CD1c-positive myeloid dendritic cell (primary cell): ENCODE data around the gene TMEM161A.
"Not testable (repeated sequence)": the region's sequence is repeated elsewhere in the genome, so short reads cannot be mapped to it uniquely, and the experiment has no call there.

Source experiments
- DNase-seq: peaks from one replicate; pipeline ENCODE4 v3.0.0-alpha.2; 2016; ENCODE audit errors: extremely low spot score

The TMEM161A gene

DNA sequence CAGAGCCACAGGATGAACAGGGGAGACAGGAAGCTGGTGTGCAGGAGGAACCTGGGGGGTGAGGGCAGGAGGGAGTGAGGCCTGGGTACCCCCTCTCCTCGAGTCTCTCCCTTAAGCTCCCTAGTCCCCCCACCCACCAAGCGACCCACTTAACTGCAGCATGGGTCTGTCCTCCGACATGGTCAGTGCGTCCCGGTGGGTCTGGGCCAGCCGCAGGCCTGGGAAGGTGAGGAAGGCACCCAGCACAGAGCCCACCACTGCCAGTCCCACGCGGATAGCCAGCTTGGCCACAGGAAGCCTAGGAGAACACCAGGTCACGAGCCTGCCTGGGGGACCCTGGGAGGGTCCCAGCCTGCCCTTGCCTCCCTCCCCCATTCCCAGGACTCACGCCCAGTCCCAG, 16.9 kb downstream of the TMEM161A start:
- DNase-seq, result no peak

DNA sequence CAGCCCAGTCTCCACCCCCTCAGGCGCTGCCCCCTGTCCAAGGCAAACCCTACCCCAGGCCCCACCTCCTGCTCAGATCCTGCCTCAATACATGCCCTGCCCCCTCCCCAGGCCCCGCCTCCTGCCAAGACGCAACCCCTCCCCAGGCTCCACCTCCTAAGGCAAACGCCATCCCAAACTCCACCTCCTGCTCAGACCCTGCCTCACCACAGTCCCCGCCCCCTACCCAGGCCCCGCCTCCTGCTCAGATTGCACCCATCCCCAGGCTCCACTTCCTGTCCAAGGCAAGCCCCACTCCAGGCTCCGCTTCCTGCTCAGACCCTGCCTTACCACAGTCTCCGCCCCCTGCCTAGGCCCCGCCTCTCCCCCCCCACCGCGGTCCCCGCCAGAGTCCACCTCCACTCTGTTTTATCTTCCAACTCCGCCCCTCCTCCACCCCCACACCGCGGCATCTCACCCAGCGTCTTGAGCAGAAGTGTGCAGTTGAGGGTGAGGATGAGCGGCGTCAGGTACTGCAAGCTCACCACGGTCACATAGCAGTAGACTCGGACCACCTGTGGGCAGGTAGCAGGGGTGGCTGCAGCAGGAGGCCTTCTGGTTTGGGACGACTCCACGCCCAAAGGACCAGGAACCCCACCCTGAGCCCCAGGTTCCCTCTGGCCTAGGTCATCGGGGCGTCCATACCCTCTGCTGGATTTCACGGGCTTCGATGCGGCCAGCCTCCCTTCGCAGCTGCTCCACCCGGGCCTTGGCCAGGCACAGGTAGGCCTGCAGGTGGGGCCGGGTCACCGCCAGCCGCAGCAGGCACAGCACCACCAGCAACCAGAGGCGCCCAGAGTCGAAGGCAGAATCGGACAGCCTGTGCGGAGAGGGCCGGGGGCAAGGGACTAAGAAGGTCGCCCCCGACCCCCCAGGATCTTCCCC, 17.7 kb downstream of the TMEM161A start:
- no peak for DNase-seq

- no peak for DNase-seq
Observed at GRCh38 chr19:19119325-19120237, 18.7 kb downstream of the TMEM161A start.

GRCh38 chr19:19115954-19116353, 22.3 kb downstream of the TMEM161A start:
- DNase-seq, result peak; percentile 37

- DNase-seq, result no peak
Observed at GRCh38 chr19:19113040-19113626, 25.1 kb downstream of the TMEM161A start.

DNA sequence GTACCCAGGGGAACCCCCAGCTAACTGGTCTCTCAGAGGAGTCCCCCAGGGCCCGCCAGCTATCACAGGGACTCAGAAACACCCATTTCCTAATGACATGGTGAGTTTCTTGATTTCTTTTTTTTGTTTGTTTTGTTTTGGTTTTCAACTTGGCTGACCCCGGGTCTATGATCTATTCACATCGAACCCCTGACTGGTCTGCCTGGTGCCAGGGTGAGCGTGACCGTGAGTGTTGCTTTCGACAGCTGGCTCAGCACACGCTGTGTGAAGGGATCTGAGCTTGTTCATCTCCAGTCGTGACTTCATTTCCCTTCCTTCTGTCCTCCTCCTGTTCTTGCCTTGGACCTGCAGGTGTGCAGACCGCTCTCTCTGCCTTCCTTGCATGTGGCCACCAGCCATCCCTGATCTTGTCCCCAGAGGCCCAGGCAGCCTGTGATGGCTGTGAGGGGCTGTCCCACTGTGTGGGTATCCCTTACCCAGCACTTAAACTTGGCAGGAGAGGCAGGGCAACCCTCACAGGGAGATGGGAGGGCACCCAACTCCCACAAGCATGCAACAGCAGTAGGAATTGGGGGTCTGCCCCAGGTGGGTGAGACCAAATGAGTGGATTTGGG, 26.2 kb downstream of the TMEM161A start:
- no peak for DNase-seq

DNA sequence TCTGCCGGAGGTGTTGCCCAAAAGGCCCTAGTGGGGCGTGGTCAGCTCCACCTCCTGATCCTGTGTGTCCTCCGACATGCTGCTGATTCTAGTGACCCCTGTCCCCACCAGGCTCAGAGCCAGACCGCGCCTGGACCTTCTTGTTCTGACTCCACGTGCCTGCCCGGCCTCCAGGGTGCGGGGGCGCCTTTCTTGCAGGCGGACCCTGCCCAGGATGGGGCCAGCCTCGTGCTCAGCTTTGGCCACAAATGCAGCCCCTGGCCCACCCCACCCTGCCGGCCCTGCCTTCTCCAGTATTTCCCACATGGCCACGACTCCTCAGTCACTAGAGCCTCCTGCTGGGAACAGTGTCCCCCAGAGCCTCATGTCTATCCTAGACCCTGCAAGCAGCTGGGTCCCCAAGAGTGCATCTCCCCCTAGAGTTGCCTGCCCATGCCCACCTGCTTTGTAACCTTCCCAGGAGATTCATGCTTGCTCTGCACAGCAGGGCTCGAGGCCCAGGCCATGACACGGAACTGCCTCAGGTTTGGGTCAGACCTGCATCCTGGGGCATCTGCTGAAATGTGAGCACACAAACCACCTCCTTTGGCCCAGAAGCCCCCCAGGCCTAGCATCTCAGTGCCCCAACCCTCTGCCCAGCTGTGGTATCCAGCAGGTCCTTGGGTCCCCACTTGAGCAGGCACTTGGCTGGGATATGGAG, 27.0 kb downstream of the TMEM161A start:
- no peak for DNase-seq

DNA sequence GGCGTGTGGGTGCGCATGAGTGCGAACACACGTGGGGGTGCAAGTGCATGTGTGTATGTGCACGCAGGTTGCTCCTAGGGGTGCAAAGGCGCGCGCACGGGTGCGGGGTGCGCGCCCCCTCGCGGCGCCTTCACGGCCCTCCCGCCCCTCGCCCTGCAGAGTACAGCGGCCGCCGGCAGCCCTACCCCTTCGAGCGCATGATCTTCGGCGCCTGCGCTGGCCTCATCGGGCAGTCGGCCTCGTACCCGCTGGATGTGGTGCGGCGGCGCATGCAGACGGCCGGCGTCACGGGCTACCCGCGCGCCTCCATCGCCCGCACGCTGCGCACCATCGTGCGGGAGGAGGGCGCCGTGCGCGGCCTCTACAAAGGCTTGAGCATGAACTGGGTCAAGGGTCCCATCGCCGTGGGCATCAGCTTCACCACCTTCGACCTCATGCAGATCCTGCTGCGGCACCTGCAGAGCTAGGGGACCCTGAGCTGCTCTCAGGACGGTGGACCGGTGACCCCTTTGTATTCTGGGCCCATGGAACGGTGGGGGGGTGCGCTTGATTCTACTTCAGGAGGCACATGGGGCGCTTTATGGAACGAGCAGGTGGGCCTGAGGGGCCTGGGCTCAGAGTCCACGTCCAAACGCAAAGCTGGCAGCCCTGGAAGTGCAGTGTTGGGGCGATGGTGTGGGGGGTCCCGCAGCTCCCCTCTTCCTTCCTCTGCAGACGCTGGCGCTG, 27.7 kb downstream of the TMEM161A start:
- DNase-seq, result peak; percentile 1

GRCh38 chr19:19109601-19110000, 28.7 kb downstream of the TMEM161A start:
- no peak for DNase-seq

GRCh38 chr19:19107654-19108053, 30.6 kb downstream of the TMEM161A start:
- DNase-seq, result no peak

- not testable (repeated sequence) for DNase-seq
Observed at GRCh38 chr19:19106938-19107337, 31.3 kb downstream of the TMEM161A start.

- DNase-seq, result no peak
Observed at GRCh38 chr19:19106056-19106551, 32.2 kb downstream of the TMEM161A start.

- DNase-seq, result no peak
Observed at GRCh38 chr19:19105365-19106055, 32.8 kb downstream of the TMEM161A start.

DNA sequence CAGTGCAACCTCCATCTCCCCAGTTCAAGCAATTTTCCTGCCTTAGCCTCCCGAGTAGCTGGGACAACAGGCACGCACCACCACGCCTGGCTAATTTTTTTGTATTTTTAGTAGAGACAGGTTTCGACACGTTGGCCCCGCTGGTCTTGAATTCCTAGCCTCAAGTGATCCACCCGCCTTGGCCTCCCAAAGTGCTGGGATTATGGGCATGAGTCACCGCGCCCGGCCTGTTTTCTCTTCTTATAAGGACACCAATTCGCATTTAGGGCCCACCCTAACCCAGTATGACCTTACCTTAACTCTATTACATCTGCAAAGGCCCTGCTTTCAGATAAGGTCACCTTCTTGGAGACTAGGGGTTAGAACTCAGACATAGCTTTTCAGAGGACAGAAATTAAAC, 35.1 kb downstream of the TMEM161A start:
- DNase-seq, result no peak

- DNase-seq, result not testable (repeated sequence)
Observed at GRCh38 chr19:19102566-19102965, 35.7 kb downstream of the TMEM161A start.

GRCh38 chr19:19101540-19101939, 36.7 kb downstream of the TMEM161A start:
- no peak for DNase-seq

DNA sequence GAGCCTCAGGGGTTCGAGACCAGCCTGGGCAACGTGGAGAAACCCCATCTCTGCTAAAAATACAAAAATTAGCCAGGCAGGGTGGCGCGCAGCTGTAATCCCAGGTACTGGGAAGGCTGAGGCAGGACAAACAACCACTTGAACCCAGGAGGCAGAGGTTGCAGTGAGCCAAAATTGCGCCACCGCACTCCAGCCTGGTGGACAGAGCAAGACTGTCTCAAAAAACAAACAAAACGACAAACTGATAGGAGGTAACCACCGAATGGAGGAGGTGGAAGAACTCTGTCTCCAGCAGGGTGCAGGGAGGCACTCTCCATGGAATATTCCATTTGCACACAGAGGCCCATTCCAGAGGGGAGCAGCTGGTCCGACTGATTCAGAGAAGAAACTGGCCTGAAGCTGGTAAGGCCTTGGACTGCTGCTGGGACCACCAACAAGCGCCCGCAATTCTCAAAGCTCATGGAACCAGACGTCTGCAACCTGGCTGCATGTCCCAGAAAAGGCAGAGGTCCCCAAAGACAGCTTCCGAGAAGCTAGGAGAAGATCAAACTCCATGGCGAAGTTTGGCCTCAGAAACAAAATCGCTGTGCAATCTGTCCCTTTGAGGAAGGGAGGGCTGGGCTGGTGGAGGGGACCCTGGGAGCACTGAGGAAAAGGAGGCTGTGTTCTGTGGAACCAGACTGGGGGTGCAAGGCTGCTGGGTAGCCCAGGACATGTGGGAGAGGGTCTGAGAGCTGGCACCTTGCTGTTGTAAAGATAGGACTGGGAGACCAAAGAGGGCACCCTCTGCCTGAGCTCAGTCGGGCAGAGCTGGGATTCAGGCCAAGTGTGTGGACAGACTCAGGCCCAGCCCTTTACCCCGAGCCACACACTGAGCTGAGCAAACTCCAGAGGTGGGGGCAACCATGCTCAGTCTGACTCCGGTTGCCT, 39.3 kb downstream of the TMEM161A start:
- no peak for DNase-seq

DNA sequence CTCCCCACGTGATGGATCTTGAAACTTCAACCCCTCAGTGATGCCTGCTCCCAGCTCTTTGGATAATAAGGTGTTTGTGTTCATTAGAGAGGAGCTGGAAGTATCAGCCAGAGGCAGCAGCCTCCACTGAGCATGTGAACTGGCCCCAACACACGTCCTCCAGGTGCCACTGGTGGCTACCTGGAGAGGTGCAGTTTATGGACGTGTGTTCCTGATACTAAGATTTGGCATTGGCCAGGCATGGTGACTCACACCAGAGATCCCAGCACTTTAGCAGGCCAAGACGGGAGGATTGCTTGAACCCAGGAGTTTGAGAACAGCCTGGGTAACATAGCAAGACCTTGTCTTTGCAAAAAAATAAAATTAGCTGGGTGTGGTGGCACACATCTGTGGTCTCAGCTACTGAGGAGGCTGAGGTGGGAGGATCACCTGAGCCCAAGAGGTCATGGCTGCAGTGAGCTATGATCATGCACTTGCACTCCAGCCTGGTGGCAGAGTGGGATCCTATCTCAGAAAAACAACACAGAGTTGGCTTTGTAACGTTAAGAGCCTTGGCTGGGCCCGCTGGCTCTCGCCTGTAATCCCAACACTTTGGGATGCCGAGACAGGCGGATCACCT, 40.1 kb downstream of the TMEM161A start:
- no peak for DNase-seq
